HEK293 (cell line): ENCODE results near the gene EIF1.

ENCODE experiments used
- CTCF ChIA-PET: fragments of 350-600 bp; formaldehyde crosslinking; extraction: SDS; loops from one replicate; lab custom pipeline; 2021; ENCODE audit warnings: antibody characterized with exemption; lab: Yijun Ruan, JAX
- POLR2A ChIA-PET: fragments of 300-600 bp; formaldehyde crosslinking; extraction: SDS; loops from one replicate; lab custom pipeline; 2020; ENCODE audit warnings: antibody characterized with exemption, inconsistent platforms; lab: Yijun Ruan, JAX
- H3K27ac ChIP-seq: fragments of 200-500 bp; sonication (Bioruptor generic); 2 replicates; pipeline ENCODE4 v1.5.1; 2014; ENCODE audit warnings: low read depth, low read length, control low read depth, inconsistent platforms; ENCODE audit errors: extremely low read depth
- H3K36me3 ChIP-seq, 2 experiments: fragments of 200-500 bp in 1 of 2; sonication (Bioruptor generic) in 1 of 2; 1 replicate in 1 of 2; 2 replicates in 1 of 2; pipeline ENCODE4 v1.5.1; 2014 to 2017; ENCODE audit warnings: inconsistent platforms in 2 of 2, low read length in 2 of 2; ENCODE audit not compliant: control insufficient read depth in 2 of 2, insufficient read depth in 1 of 2
- H3K4me1 ChIP-seq: fragments of 200-500 bp; sonication (Bioruptor generic); 2 replicates; pipeline ENCODE4 v1.5.1; 2014; ENCODE audit warnings: mild to moderate bottlenecking, low read length, inconsistent platforms; ENCODE audit not compliant: control insufficient read depth, insufficient read depth
- H3K4me3 ChIP-seq: 2 replicates; pipeline ENCODE4 v1.5.1; 2011; ENCODE audit warnings: low read depth, mild to moderate bottlenecking, control low read depth, low read length, moderate library complexity
- H3K9me3 ChIP-seq: fragments of 200-500 bp; sonication (Bioruptor generic); 2 replicates; pipeline ENCODE4 v1.5.1; 2014; ENCODE audit warnings: low read depth, low read length, inconsistent platforms; ENCODE audit not compliant: control insufficient read depth, insufficient read depth
- KLF1 ChIP-seq: fragments of 450-650 bp; formaldehyde crosslinking; IDR thresholded peaks from 2 replicates; pipeline ENCODE4 v1.5.1; 2016; ENCODE audit warnings: missing biosample characterization, missing genetic modification characterization
- PRDM4 ChIP-seq: fragments of 450-650 bp; formaldehyde crosslinking; IDR thresholded peaks from 2 replicates; pipeline ENCODE4 v1.5.1; 2017; ENCODE audit warnings: missing biosample characterization, missing genetic modification characterization
- ZFP69B ChIP-seq: fragments of 450-650 bp; formaldehyde crosslinking; IDR thresholded peaks from 2 replicates; pipeline ENCODE4 v1.5.1; 2016; ENCODE audit warnings: missing biosample characterization, missing genetic modification characterization
- ZNF239 ChIP-seq: fragments of 450-650 bp; formaldehyde crosslinking; IDR thresholded peaks from 2 replicates; pipeline ENCODE4 v1.5.1; 2016; ENCODE audit warnings: missing biosample characterization, missing genetic modification characterization
- ZNF548 ChIP-seq: fragments of 450-650 bp; formaldehyde crosslinking; IDR thresholded peaks from 2 replicates; pipeline ENCODE4 v1.5.1; 2016; ENCODE audit warnings: missing biosample characterization, missing genetic modification characterization
- ZNF600 ChIP-seq: fragments of 450-650 bp; formaldehyde crosslinking; IDR thresholded peaks from 2 replicates; pipeline ENCODE4 v1.5.1; 2016; ENCODE audit warnings: missing biosample characterization, missing genetic modification characterization
- ZNF670 ChIP-seq: fragments of 450-650 bp; formaldehyde crosslinking; IDR thresholded peaks from 2 replicates; pipeline ENCODE4 v1.5.1; 2016; ENCODE audit warnings: missing biosample characterization, missing genetic modification characterization, low read depth
- ZNF704 ChIP-seq: fragments of 450-650 bp; formaldehyde crosslinking; IDR thresholded peaks from 2 replicates; pipeline ENCODE4 v1.5.1; 2016; ENCODE audit warnings: missing biosample characterization, missing genetic modification characterization
- ZNF792 ChIP-seq: fragments of 450-650 bp; formaldehyde crosslinking; IDR thresholded peaks from 2 replicates; pipeline ENCODE4 v1.5.1; 2016; ENCODE audit warnings: missing biosample characterization, missing genetic modification characterization
- ZNF837 ChIP-seq: fragments of 450-650 bp; formaldehyde crosslinking; IDR thresholded peaks from 2 replicates; pipeline ENCODE4 v1.5.1; 2016; ENCODE audit warnings: missing biosample characterization, missing genetic modification characterization
- TF ChIP-seq, protein P1 (sequence below): fragments of 450-650 bp; formaldehyde crosslinking; IDR thresholded peaks from 2 replicates; pipeline ENCODE4 v1.5.1; 2016; ENCODE audit warnings: missing biosample characterization, missing genetic modification characterization
- TF ChIP-seq, protein P2 (sequence below): fragments of 450-650 bp; formaldehyde crosslinking; IDR thresholded peaks from 2 replicates; pipeline ENCODE4 v1.5.1; 2016; ENCODE audit warnings: missing biosample characterization, missing genetic modification characterization
- TF ChIP-seq, protein P3 (sequence below): fragments of 450-650 bp; formaldehyde crosslinking; IDR thresholded peaks from 2 replicates; pipeline ENCODE4 v1.5.1; 2016; ENCODE audit warnings: missing biosample characterization, missing genetic modification characterization
- TF ChIP-seq, protein P4 (sequence below): fragments of 450-650 bp; formaldehyde crosslinking; conservative IDR thresholded peaks from 2 replicates; pipeline ENCODE4 v1.5.1; 2016; ENCODE audit warnings: low read depth, missing biosample characterization, missing genetic modification characterization

Gene EIF1

DNA sequence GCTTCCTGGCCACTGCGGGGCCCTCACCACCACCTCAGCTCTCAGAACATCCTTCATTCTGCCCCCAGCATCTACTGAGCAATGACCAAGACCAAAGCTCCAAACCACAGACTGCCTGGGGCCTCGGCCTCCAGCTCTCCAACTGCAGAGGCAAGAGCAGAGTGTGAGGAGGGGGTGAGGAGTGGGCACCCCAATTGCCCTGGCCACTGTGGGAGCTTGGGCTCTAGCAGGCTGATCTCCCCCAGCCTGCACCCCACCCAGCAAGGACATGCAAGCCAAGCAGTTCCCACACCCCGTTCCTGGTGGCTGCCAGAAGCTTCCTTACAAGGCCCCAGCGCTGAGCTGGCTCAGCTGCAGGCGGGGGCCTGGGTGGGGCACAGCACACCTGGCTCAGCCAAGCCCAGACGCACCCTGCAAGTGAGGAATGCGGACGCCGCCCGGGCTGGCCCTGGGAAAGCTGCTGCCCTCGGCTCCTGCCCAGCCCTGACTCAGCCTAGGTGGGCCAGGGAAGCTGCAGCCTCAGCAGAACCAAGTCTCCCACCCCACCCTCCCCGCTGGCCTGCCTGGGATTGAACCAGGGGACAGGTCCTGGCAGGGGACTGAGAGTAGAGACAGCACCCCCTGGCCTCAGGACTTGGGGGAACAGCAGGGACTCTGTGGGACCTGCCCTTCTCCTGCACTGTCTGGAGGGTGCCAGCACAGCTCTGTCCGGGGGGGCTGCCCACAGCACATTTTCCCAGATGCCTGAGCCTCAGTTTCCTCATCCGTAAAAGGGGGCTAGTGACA, 34.6 kb upstream of the EIF1 start (continued):
- TF ChIP-seq PRDM4 (tag by site-specific recombination) (no peak), ZNF670 (tag by site-specific recombination) (no peak), ZNF548 (tag by site-specific recombination) (no peak), ZNF837 (tag by site-specific recombination) (no peak)
- TF ChIP-seq, all 188 proteins: peak for 2

DNA sequence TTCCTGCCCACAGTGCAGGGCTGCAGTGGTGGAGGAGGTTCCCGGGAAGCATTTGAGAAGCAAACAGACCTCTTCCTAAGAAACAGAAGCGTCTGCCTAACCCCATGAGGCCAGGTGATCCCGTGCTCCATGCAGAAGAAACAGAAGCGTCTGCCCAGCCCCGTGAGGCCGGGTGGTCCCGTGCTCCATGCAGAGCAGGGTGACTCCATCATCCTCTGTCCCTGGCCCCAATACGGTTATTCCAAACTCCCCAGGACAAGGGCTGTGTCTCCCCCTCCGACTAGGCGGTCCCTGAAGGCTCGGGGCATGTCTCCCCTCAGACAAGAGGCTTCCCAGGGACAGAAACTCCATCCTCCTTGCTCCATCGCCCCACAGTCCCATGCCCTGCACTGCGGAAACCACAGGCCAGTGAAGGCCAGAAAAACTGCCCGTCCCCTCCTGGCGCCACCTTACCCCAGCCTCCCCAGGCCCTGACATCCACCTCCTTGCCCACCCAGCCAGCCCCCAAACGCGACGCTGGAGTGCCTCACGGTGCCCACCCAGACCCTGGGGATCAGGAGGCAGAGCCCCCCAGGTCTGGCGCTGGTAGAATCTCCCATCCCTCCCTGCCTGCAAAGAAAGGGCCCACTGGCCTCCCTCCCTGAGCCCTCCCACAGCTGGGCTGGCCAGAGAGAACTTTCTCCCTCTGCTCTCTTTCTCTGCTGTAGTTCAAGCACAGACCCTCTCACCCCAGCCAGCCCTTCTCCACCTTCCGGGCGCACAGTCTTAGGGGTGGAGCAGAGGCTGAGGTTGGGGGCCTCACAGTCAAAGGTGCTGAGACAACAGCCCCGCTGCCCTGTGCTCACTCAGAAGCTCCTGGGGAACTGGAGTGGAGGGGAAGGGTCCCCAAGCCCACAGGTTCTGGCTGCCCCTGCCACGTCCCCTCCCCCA, 33.7 kb upstream of the EIF1 start:
- H3K36me3 ChIP-seq = no peaks in the 10 kb centered on the region
- no peak overlapping the region for H3K27ac ChIP-seq
- no peaks in the 10 kb centered on the region for H3K9me3 ChIP-seq
- POLR2A ChIA-PET = interaction anchor here (1.0 kb wide), 1 partner anchor 34 kb away, joined by 3 read pairs; no protein-coding TSS in a partner anchor
- CTCF ChIA-PET = interaction anchor here (1.7 to 15.7 kb wide), 3 partner anchors 10 to 101 kb away, joined by 7 to 567 read pairs (median 416); no protein-coding TSS in a partner anchor
- TF ChIP-seq ZNF704 (tag by site-specific recombination) = no peak
- TF ChIP-seq ZNF239 (tag by site-specific recombination) = no peak
- TF ChIP-seq, protein P1, sequence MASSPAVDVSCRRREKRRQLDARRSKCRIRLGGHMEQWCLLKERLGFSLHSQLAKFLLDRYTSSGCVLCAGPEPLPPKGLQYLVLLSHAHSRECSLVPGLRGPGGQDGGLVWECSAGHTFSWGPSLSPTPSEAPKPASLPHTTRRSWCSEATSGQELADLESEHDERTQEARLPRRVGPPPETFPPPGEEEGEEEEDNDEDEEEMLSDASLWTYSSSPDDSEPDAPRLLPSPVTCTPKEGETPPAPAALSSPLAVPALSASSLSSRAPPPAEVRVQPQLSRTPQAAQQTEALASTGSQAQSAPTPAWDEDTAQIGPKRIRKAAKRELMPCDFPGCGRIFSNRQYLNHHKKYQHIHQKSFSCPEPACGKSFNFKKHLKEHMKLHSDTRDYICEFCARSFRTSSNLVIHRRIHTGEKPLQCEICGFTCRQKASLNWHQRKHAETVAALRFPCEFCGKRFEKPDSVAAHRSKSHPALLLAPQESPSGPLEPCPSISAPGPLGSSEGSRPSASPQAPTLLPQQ (tag by site-specific recombination) = no peak
- TF ChIP-seq, protein P2, sequence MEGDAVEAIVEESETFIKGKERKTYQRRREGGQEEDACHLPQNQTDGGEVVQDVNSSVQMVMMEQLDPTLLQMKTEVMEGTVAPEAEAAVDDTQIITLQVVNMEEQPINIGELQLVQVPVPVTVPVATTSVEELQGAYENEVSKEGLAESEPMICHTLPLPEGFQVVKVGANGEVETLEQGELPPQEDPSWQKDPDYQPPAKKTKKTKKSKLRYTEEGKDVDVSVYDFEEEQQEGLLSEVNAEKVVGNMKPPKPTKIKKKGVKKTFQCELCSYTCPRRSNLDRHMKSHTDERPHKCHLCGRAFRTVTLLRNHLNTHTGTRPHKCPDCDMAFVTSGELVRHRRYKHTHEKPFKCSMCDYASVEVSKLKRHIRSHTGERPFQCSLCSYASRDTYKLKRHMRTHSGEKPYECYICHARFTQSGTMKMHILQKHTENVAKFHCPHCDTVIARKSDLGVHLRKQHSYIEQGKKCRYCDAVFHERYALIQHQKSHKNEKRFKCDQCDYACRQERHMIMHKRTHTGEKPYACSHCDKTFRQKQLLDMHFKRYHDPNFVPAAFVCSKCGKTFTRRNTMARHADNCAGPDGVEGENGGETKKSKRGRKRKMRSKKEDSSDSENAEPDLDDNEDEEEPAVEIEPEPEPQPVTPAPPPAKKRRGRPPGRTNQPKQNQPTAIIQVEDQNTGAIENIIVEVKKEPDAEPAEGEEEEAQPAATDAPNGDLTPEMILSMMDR (tag by site-specific recombination) = no peak
- TF ChIP-seq ZFP69B (tag by site-specific recombination) = no peak
- TF ChIP-seq KLF1 (tag by site-specific recombination) = no peak
- no peak overlapping the region for H3K4me3 ChIP-seq
- H3K4me1 ChIP-seq = no peaks in the 10 kb centered on the region; the same call in 1 of the 2 replicates

GRCh38 chr17:41655611-41656111, 33.0 kb upstream of the EIF1 start:
- ChIA-PET CTCF (interaction anchor here (0.6 to 15.7 kb wide), 3 partner anchors 10 to 102 kb away, joined by 3 to 567 read pairs (median 416); no protein-coding TSS in a partner anchor), POLR2A (no interaction called here)
- no peak overlapping the region for H3K4me3 ChIP-seq
- no peaks in the 10 kb centered on the region; the same call in 1 of the 2 replicates for H3K4me1 ChIP-seq
- no peaks in the 10 kb centered on the region for H3K36me3 ChIP-seq
- no peak overlapping the region for H3K27ac ChIP-seq
- H3K9me3 ChIP-seq = no peaks in the 10 kb centered on the region
- TF ChIP-seq, protein P3, sequence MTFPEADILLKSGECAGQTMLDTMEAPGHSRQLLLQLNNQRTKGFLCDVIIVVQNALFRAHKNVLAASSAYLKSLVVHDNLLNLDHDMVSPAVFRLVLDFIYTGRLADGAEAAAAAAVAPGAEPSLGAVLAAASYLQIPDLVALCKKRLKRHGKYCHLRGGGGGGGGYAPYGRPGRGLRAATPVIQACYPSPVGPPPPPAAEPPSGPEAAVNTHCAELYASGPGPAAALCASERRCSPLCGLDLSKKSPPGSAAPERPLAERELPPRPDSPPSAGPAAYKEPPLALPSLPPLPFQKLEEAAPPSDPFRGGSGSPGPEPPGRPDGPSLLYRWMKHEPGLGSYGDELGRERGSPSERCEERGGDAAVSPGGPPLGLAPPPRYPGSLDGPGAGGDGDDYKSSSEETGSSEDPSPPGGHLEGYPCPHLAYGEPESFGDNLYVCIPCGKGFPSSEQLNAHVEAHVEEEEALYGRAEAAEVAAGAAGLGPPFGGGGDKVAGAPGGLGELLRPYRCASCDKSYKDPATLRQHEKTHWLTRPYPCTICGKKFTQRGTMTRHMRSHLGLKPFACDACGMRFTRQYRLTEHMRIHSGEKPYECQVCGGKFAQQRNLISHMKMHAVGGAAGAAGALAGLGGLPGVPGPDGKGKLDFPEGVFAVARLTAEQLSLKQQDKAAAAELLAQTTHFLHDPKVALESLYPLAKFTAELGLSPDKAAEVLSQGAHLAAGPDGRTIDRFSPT (tag by site-specific recombination) = no peak
- TF ChIP-seq ZNF792 (tag by site-specific recombination) (no peak), ZNF600 (tag by site-specific recombination) (peak; percentile 38; the same call in 1 of the 2 replicates), KLF1 (tag by site-specific recombination) (peak; percentile 97)
- TF ChIP-seq, protein P4, sequence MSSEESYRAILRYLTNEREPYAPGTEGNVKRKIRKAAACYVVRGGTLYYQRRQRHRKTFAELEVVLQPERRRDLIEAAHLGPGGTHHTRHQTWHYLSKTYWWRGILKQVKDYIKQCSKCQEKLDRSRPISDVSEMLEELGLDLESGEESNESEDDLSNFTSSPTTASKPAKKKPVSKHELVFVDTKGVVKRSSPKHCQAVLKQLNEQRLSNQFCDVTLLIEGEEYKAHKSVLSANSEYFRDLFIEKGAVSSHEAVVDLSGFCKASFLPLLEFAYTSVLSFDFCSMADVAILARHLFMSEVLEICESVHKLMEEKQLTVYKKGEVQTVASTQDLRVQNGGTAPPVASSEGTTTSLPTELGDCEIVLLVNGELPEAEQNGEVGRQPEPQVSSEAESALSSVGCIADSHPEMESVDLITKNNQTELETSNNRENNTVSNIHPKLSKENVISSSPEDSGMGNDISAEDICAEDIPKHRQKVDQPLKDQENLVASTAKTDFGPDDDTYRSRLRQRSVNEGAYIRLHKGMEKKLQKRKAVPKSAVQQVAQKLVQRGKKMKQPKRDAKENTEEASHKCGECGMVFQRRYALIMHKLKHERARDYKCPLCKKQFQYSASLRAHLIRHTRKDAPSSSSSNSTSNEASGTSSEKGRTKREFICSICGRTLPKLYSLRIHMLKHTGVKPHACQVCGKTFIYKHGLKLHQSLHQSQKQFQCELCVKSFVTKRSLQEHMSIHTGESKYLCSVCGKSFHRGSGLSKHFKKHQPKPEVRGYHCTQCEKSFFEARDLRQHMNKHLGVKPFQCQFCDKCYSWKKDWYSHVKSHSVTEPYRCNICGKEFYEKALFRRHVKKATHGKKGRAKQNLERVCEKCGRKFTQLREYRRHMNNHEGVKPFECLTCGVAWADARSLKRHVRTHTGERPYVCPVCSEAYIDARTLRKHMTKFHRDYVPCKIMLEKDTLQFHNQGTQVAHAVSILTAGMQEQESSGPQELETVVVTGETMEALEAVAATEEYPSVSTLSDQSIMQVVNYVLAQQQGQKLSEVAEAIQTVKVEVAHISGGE = no peak
